ENCODE measurements around the gene ALPP.

Gene ALPP

GRCh38 chr2:232412986-232413385, 34.4 kb downstream of the ALPP start:
- no peak for TF ChIP-seq CTCF (IDR thresholded peaks at IDR 0.05; ENCODE audit: low read depth, low read length)
- DNase-seq (ENCODE audit: extremely low read depth, low read depth): no peak

- TF ChIP-seq CTCF (IDR thresholded peaks at IDR 0.05; ENCODE audit: low read depth, low read length): no peak
- no peak for DNase-seq (ENCODE audit: extremely low read depth, low read depth)
Observed at GRCh38 chr2:232415138-232415690, 36.7 kb downstream of the ALPP start.

GRCh38 chr2:232415736-232416520, 37.4 kb downstream of the ALPP start:
- no peak for TF ChIP-seq CTCF (IDR thresholded peaks at IDR 0.05; ENCODE audit: low read depth, low read length)
- DNase-seq (ENCODE audit: extremely low read depth, low read depth): no peak

GRCh38 chr2:232416521-232417470, 38.2 kb downstream of the ALPP start:
- TF ChIP-seq CTCF (IDR thresholded peaks at IDR 0.05; ENCODE audit: low read depth, low read length): no peak
- DNase-seq (ENCODE audit: extremely low read depth, low read depth): no peak

- DNase-seq (ENCODE audit: extremely low read depth, low read depth): no peak
- TF ChIP-seq CTCF (IDR thresholded peaks at IDR 0.05; ENCODE audit: low read depth, low read length): no peak
Observed at GRCh38 chr2:232417489-232417888, 38.9 kb downstream of the ALPP start.

GRCh38 chr2:232418056-232418455, 39.5 kb downstream of the ALPP start:
- DNase-seq (ENCODE audit: extremely low read depth, low read depth): no peak
- TF ChIP-seq CTCF (IDR thresholded peaks at IDR 0.05; ENCODE audit: low read depth, low read length): no peak

All from AG09319 (cell line).